ENCODE data around the gene ASAP2. TPM values are rescaled to one million over a fixed set of nuclear protein-coding genes. Genes with fewer than 3 reads are reported as not detected.

Gene ASAP2
- total RNA-seq, 1 experiment from 2014 or later = 25.2 TPM

DNA sequence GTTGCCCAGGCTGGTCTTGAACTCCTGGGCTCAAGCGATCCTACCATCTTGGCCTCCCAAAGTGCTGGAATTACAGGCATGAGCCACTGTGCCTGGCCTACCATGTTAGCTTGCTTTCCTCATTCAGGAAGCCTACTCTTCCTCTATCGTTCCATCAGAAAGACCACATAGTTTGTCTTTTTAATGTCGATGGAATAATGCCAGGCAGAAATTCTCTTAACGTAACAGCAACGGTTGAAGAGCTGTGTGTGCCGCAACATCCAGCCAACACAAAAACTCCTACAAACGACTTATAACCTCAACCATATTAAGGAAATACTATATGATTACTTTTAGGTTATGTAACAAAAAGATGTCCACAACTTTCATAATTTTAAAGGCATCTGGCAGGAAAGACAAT is 206.2 kb downstream of the ASAP2 start:
- Histone ChIP-seq H4K20me1 (ENCODE audit: low read length) (no peaks in the 10 kb centered on the region), H3K4me3 (ENCODE audit: low read length) (no peak overlapping the region), H3K4me1 (ENCODE audit: insufficient read depth, low read length) (peaks cover 9% of the 10 kb centered on the region; the same call in 1 of the 2 replicates), H3K9ac (ENCODE audit: low read length) (no peak overlapping the region), H3K79me2 (ENCODE audit: low read length) (peaks cover 28% of the 10 kb centered on the region), H3K36me3 (ENCODE audit: low read depth, low read length) (peaks cover 15% of the 10 kb centered on the region; the same call in 1 of the 2 replicates), H3F3A (ENCODE audit: low read length, unreplicated experiment) (no peaks in the 10 kb centered on the region), H3K27me3 (ENCODE audit: low read length) (no peaks in the 10 kb centered on the region), H3K4me2 (ENCODE audit: low read length) (no peak overlapping the region), H3K9me3 (ENCODE audit: low read length) (no peaks in the 10 kb centered on the region), H3K9me2 (replicated peaks; ENCODE audit: low read length) (no peaks in the 10 kb centered on the region), H3K27ac (ENCODE audit: low read length) (no peak overlapping the region), H2AFZ (ENCODE audit: low read length) (no peak overlapping the region)
- ATAC-seq (no peak), DNase-seq (no peak)
- POLR2A ChIA-PET (ENCODE audit: unreplicated experiment) = interaction anchor here (0.6 kb wide), 1 partner anchor 238 kb away, joined by 3 read pairs; no protein-coding TSS in a partner anchor
- CTCF ChIA-PET = no interaction called here
- BruUV-seq (replicated peaks) = no TSS peak
- intact Hi-C loops (cut with micrococcal nuclease) = no loop called here
- TF ChIP-seq, protein P1, sequence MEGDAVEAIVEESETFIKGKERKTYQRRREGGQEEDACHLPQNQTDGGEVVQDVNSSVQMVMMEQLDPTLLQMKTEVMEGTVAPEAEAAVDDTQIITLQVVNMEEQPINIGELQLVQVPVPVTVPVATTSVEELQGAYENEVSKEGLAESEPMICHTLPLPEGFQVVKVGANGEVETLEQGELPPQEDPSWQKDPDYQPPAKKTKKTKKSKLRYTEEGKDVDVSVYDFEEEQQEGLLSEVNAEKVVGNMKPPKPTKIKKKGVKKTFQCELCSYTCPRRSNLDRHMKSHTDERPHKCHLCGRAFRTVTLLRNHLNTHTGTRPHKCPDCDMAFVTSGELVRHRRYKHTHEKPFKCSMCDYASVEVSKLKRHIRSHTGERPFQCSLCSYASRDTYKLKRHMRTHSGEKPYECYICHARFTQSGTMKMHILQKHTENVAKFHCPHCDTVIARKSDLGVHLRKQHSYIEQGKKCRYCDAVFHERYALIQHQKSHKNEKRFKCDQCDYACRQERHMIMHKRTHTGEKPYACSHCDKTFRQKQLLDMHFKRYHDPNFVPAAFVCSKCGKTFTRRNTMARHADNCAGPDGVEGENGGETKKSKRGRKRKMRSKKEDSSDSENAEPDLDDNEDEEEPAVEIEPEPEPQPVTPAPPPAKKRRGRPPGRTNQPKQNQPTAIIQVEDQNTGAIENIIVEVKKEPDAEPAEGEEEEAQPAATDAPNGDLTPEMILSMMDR (conservative IDR thresholded peaks at IDR 0.05; ENCODE audit: low read depth, low read length) = no peak
- TF ChIP-seq EZH2phosphoT487 (IDR thresholded peaks at IDR 0.05; ENCODE audit: borderline replicate concordance, low read length) (no peak), EZH2 (IDR thresholded peaks at IDR 0.05; ENCODE audit: low read length, unreplicated experiment) (no peak)

DNA sequence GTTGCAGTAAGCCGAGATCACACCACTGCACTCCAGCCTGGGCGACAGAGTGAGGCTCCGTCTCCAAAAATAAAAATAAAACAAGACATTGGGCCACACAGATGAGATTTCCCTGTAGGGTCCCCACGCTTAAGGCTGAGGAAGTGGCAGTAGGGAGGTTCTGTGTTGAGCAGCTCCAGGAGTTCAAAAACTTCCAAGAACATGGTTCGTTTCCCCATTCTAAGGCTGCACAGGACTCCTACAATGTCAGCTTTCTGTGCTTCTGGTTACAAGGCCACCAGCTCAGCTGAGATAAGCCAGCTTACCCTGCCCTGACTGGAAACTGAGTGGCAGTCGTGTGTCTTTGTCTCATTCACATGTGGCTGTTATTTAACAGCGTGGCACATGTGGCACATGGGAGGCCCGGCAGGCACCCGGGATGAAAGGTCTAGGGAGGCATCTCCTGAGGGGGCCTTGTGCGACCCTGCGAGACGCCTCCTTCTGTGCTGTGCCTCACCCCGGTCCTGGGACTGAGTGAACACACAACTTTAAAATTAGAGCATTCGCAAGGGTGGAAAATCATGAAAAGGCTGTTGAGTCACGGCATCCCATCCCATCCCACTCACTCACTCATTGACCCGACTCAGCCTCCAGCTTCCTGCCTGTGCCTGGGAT is 209.0 kb downstream of the ASAP2 start:
- ATAC-seq = no peak
- H3K27ac ChIP-seq (ENCODE audit: low read length) = no peak overlapping the region
- H3K4me3 ChIP-seq (ENCODE audit: low read length) = no peak overlapping the region
- no peaks in the 10 kb centered on the region for H3K9me2 ChIP-seq (replicated peaks; ENCODE audit: low read length)
- no peak overlapping the region for H3K4me2 ChIP-seq (ENCODE audit: low read length)
- peaks cover 20% of the 10 kb centered on the region; the same call in 1 of the 2 replicates for H3K36me3 ChIP-seq (ENCODE audit: low read depth, low read length)
- intact Hi-C loops (cut with micrococcal nuclease) = no loop called here
- no peaks in the 10 kb centered on the region for H3F3A ChIP-seq (ENCODE audit: low read length, unreplicated experiment)
- BruUV-seq (replicated peaks) = no TSS peak
- no peak overlapping the region for H3K9ac ChIP-seq (ENCODE audit: low read length)
- no peaks in the 10 kb centered on the region for H3K27me3 ChIP-seq (ENCODE audit: low read length)
- DNase-seq = no peak
- H3K79me2 ChIP-seq (ENCODE audit: low read length) = peaks cover 57% of the 10 kb centered on the region
- ChIA-PET POLR2A (ENCODE audit: unreplicated experiment) (no interaction called here), CTCF (no interaction called here)
- H3K9me3 ChIP-seq (ENCODE audit: low read length) = no peaks in the 10 kb centered on the region
- TF ChIP-seq EZH2phosphoT487 (IDR thresholded peaks at IDR 0.05; ENCODE audit: borderline replicate concordance, low read length) = no peak
- TF ChIP-seq, protein P1 (conservative IDR thresholded peaks at IDR 0.05; ENCODE audit: low read depth, low read length) = no peak
- TF ChIP-seq EZH2 (IDR thresholded peaks at IDR 0.05; ENCODE audit: low read length, unreplicated experiment) = no peak
- H2AFZ ChIP-seq (ENCODE audit: low read length) = no peak overlapping the region
- no peaks in the 10 kb centered on the region for H3K4me1 ChIP-seq (ENCODE audit: insufficient read depth, low read length)
- H4K20me1 ChIP-seq (ENCODE audit: low read length) = no peaks in the 10 kb centered on the region

DNA sequence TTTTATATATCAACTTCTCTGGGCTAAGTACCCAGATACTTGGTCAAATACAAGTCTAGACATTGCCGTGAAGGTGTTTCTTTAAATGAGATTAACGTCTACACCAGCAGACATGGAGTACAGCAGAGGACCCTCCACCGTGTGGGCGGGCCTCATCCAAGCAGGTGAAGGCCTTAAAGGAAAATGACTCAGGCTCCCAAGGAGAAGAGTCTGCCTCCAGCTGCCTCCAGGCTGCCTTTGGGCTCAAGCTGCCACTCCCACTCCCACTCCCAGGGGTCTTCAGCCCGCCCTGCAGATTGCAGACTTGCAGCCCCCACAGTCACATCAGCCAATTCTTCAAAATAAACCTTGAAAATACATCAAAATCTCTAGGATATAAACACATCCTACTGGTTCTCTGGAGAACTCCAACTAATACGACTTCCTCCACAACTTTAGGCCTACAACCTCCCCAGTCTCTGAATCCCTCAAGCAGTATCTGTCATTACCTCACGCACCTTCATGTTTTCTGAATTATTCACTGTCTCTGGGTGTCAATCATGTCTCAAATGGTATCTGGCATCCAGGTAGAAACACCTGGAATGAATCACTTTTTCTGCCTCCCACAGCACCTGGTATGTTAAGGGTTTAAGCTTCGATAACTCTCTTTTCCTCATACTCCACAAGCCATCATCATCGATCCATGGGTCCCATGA is 209.8 kb downstream of the ASAP2 start:
- BruUV-seq (replicated peaks) = no TSS peak
- Histone ChIP-seq H3K27ac (ENCODE audit: low read length) (no peak overlapping the region), H3K4me2 (ENCODE audit: low read length) (no peak overlapping the region), H3K9me2 (replicated peaks; ENCODE audit: low read length) (no peaks in the 10 kb centered on the region), H3K36me3 (ENCODE audit: low read depth, low read length) (peaks cover 14% of the 10 kb centered on the region; the same call in 1 of the 2 replicates), H3K4me1 (ENCODE audit: insufficient read depth, low read length) (no peaks in the 10 kb centered on the region), H3K4me3 (ENCODE audit: low read length) (no peak overlapping the region), H3F3A (ENCODE audit: low read length, unreplicated experiment) (no peaks in the 10 kb centered on the region), H4K20me1 (ENCODE audit: low read length) (no peaks in the 10 kb centered on the region), H3K27me3 (ENCODE audit: low read length) (no peaks in the 10 kb centered on the region), H3K9me3 (ENCODE audit: low read length) (no peaks in the 10 kb centered on the region), H3K9ac (ENCODE audit: low read length) (no peak overlapping the region), H3K79me2 (ENCODE audit: low read length) (peaks cover 64% of the 10 kb centered on the region), H2AFZ (ENCODE audit: low read length) (no peak overlapping the region)
- TF ChIP-seq, protein P1 (conservative IDR thresholded peaks at IDR 0.05; ENCODE audit: low read depth, low read length) = no peak
- no peak for TF ChIP-seq EZH2phosphoT487 (IDR thresholded peaks at IDR 0.05; ENCODE audit: borderline replicate concordance, low read length)
- no peak for TF ChIP-seq EZH2 (IDR thresholded peaks at IDR 0.05; ENCODE audit: low read length, unreplicated experiment)
- intact Hi-C loops (cut with micrococcal nuclease) = no loop called here
- no peak for ATAC-seq
- POLR2A ChIA-PET (ENCODE audit: unreplicated experiment) = no interaction called here
- DNase-seq = peak; percentile 24
- CTCF ChIA-PET = no interaction called here
